GM15510 (cell line): Measurements from ENCODE around the gene GDF9.

Experiments
- POLR2A ChIP-seq: IDR thresholded peaks from 3 replicates; pipeline ENCODE4 v1.6.1; 2011; ENCODE audit warnings: borderline replicate concordance; ENCODE audit not compliant: insufficient read length; ENCODE audit errors: extremely low read depth

Gene GDF9

DNA sequence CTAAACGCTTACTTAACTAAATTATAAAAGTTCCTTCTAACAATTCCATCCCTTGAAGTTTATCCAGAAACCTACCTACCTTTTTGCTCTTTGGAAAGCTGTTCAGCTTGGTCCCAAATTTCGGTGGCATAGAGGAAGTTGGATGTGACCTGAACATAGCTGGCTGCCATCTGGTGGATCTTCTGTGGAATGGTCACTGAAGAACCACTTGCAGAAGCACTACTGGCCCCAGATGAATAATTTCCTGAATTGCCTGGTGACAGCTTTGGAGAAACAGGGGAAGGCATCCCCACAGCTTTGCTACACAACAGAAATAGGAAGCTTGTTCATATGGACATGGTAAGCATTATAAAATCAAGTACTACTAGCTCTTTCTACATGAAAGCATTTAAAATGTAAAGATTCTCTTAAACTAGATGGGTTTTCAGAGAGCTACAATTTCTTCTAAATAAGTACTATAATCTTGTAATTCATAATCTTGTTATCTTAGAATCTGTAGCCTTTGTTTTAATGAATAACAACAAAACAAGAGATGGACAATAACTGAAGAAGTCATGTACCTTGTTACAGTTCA is 17.1 kb upstream of the GDF9 start:
- no peak for TF ChIP-seq POLR2A

GRCh38 chr5:132877938-132878337 is 11.7 kb upstream of the GDF9 start:
- TF ChIP-seq POLR2A: no peak

GRCh38 chr5:132877466-132877865 is 11.2 kb upstream of the GDF9 start:
- TF ChIP-seq POLR2A: no peak

GRCh38 chr5:132876020-132876759 is 9.9 kb upstream of the GDF9 start:
- TF ChIP-seq POLR2A: no peak

- no peak for TF ChIP-seq POLR2A
Observed at GRCh38 chr5:132873930-132874271, 7.6 kb upstream of the GDF9 start.

DNA sequence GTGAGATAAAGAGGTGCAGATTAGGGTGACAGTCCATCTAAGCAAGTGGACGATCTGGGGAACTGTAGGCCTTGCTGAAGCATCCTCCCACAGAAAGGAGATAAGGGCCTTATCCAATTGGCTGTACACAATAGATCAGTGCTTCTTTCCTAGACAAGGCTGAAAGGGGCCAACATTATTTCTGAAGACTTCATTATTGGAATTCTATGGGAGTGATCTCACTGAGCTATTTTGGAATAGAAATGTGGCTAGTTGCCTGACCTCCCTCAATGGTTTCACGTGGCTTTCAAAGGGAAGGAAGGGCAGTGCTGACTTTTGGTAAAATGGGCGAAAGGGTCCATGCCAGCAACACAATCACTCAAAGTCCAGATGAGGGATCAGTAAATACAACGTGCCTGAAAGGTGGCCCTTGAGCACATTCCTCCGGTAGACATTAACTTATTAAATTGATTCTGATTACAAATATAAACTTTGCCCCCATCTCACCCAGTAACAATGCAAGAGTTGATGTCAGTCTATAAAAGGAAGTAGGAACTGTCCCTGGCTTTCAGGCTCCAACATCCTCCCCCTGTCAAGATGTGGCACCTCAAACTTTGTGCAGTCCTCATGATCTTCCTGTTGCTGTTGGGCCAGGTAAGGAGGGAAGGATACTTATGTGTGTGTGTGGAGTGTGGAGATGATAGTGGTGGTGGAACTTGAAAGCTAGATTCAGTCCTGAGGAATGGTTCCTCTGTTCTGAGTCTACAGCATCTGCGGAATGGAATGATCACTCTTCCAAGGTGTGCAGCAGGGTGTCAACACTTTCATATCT is 7.1 kb upstream of the GDF9 start, which contains the start of gene LEAP2:
Gene LEAP2 (plus strand): TSS at position 550 of the 811 bp plus-strand sequence. CDS start 27 bp downstream, at position 577.
- no peak for TF ChIP-seq POLR2A

GRCh38 chr5:132872788-132873118 is 6.5 kb upstream of the GDF9 start:
- TF ChIP-seq POLR2A: no peak

- no peak for TF ChIP-seq POLR2A
Observed at GRCh38 chr5:132871459-132872284, 5.4 kb upstream of the GDF9 start.

DNA sequence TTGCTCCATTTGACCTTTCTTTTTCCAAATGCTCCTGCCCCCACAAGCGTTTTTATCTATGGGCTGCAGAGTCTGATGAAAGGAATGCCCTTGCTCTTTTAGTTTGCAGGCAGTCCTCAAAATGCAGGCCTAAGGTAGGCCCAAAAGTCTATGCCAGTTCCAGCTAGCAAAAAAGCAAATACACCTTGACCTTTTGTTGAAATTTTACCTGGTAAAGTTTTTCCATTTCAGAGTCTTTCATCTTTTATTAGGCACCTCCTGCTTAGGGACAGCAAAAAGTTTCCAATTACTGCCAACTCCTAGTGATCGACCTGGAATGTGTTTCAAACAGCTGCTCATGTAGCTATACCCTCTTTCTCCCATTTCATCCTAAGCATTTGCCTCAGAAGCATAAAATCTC is 4.5 kb upstream of the GDF9 start:
- no peak for TF ChIP-seq POLR2A

- no peak for TF ChIP-seq POLR2A
Observed at GRCh38 chr5:132868754-132869153, 2.5 kb upstream of the GDF9 start.

GRCh38 chr5:132867046-132867451 is 780 bp upstream of the GDF9 start:
- TF ChIP-seq POLR2A: no peak

- TF ChIP-seq POLR2A: no peak
Observed at GRCh38 chr5:132865668-132866341, 464 bp downstream of the GDF9 start.

DNA sequence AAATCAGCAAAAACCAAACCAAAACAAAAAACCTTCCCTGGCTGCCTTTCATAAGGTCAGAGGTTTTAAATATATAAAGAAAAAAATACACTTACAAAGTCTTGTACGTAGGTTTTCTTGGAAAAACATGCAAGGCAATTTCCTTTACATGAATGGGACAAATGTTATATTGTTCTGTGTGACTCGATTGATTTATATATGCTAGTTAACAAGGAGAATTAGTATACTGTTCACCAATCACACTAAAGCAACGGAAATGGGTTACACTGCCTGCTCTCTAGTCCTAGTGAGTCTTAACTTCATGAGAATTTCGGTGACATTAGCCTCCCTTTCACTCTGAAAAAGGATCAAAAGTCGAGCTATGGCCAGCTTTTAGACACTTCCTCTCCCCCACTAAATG is 5.5 kb downstream of the GDF9 start:
- no peak for TF ChIP-seq POLR2A

GRCh38 chr5:132859889-132860437 is 6.3 kb downstream of the GDF9 start:
- no peak for TF ChIP-seq POLR2A

GRCh38 chr5:132856011-132856410 is 10.3 kb downstream of the GDF9 start:
- TF ChIP-seq POLR2A: no peak

GRCh38 chr5:132854301-132854700 is 12.0 kb downstream of the GDF9 start:
- TF ChIP-seq POLR2A: no peak
